GM19351 (cell line): ENCODE data around the gene TMEM219.
"Not testable (repeated sequence)": the region's sequence is repeated elsewhere in the genome, so short reads cannot be mapped to it uniquely, and the experiment has no call there.

Experiments
- ATAC-seq: cut with Tn5 transposase; IDR thresholded peaks from one replicate; pipeline ENCODE4 v1.9.1; 2021; ENCODE audit warnings: mild to moderate bottlenecking, moderate library complexity; ENCODE audit not compliant: unreplicated experiment

Gene TMEM219

DNA sequence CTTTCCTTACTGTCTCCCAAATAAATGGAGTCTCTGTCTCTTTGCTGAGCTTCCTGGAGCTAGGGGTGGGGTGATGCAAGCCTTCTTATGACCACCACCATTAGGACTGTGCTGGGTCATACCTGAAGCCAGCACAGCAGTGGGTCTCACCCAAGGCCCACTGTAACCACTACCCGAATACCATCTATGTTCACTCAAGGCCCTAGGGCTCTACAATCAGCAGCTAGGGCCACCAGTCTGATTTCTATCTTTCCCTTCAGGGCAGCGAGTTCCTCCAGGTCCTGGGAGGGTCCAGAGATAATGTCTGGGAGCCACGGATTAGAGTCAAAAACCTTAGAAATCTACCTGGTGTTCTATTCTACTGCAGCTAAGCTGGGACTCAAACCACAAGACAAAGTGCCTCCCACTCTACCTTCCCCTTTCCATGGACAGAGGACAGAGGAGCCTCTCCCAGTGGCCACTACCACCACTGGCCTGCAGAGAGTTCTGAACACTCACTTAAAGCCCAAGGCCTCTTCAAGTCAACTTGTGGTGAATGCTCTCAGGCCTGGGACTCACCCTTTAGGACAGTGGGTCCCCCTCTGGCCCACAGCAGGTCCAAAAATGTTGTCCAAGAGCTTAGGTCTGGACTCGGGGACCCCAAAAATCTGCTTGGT lies 10.9 kb upstream of the TMEM219 start:
- ATAC-seq, result no peak

DNA sequence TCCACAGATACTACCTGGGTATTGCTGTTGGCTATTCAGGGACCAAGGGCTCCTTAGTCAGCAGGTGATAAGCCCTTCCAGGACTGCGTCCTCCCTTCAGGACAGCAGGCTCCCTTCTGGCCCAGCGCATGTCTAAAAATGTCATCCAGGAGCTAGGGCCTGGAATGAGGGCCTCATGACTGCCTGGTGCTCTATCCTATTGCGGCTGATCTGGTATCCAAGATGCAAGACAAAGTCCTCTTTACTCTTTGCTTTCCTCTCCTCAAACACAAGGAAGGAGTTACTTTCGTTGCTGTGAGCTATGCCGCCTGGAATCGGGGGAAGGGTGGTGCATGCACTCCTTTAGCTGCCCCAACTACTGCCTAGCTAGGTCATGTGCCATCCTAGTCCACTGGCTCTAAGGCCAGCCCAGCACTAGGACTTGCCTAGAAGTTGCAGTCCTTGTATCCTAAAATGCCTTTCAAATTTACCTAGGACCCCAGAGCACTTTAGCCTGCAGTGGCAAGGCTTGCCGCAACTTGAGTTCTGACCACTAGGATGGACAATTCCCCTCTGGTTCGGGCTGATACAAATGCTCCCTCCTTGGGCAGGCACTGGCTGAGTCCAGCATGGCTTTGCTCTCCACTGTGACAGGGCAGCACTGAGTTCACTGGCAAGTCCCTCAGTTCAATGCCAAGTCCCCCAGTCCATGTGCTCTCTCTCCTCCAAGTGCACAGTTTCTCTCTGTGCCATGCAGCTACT lies 10.1 kb upstream of the TMEM219 start:
- no peak for ATAC-seq

DNA sequence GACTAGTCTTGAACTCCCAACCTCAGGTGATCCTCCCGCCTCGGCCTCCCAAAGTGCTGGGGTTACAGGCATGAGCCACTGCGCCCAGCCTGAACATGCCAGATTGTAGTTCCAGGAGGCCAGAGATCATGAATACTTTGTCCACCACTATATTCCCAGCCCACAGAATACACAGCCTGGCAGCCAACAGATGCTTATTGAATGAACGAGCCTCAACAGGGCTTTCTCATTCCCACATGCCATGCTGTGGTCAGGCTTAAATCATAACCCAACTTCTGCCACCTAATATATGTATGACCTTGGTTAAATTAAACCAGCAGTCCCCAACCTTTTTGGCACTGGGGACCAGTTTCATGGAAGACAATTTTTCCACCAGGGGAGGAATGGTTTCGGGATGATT lies 3.1 kb upstream of the TMEM219 start:
- no peak for ATAC-seq

DNA sequence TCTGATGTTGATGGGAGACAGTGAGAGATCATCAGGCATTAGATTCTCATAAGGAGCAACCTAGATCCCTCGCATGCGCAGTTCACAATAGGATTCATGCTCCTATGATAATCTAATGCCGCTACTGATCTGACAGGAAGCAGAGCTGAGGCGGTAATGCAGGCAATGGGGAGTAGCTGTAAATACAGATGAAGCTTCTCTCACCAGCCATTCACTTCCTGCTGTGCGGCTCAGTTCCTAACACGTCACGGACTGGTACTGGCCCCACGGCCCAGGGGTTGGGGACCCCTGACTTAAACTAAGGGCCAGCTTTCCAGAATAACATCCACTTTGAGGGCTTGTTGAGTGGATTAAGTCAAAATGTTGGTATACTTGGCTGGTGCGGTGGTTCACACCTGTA lies 2.6 kb upstream of the TMEM219 start:
- ATAC-seq, result no peak

DNA sequence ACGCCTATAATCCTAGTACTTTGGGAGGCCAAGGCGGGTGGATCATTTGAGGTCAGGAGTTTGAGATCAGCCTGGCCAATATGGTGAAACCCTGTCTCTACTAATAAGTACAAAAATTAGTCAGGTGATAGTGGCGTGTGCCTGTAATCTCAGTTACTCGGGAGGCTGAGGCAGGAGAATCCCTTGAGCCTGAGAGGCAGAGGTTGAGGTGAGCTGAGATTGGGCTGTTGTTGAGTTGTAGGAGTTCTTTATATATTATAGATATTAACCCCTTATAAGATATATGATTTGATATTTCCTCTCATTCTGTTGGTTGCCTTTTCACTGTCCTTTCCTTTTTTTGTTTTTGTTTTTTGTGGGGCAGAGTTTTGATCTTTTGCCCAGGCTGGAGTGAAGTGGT lies 2.1 kb upstream of the TMEM219 start:
- ATAC-seq, result not testable (repeated sequence)

DNA sequence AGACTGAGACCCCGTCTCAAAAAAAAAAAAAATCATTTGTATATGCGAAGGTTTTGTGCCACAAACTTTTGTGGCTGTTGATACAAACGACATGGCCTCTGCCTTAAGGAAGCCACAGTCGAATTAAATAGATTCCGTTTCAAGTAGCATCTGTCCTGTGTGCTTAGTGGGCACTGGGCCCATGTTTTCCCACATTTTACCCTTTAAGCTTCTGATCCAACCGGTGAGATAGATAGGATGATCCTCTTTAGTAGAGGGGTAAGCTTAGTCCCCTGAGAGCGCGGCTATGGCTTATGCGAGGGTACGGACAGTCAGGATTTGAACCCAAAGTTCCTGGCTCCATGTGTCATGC lies 776 bp upstream of the TMEM219 start:
- no peak for ATAC-seq

DNA sequence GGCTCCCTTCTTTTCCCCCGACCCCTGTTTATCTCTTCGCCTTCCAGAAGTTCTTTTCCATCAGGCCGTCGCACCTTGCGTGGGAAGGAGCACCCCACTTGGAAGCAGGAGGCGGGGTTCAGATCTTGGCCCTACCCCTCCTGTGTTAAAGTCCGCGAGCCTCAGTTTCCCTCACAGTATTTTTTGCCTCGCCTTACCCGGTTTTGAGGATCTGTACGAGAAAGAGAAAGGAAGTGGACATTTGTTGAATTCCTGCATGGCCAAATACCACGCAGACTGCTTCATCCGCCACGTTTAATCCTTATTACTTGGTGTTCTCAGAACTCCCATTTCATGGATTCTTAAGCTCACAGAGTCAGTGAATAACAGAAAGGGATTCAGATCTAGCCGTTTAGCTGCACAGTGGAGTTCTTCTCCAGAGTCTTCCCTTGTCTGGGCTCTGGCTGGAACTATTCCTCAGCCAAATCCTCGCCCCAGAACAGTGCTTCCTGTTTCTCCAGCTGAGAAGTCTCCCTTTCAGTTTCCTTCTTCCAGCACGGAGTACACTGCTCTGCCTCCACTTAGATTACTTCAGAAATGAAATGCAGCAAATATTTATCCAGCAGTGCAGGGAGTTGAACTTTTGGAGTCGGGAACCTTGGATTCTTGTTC lies 590 bp downstream of the TMEM219 start:
- ATAC-seq, result no peak

DNA sequence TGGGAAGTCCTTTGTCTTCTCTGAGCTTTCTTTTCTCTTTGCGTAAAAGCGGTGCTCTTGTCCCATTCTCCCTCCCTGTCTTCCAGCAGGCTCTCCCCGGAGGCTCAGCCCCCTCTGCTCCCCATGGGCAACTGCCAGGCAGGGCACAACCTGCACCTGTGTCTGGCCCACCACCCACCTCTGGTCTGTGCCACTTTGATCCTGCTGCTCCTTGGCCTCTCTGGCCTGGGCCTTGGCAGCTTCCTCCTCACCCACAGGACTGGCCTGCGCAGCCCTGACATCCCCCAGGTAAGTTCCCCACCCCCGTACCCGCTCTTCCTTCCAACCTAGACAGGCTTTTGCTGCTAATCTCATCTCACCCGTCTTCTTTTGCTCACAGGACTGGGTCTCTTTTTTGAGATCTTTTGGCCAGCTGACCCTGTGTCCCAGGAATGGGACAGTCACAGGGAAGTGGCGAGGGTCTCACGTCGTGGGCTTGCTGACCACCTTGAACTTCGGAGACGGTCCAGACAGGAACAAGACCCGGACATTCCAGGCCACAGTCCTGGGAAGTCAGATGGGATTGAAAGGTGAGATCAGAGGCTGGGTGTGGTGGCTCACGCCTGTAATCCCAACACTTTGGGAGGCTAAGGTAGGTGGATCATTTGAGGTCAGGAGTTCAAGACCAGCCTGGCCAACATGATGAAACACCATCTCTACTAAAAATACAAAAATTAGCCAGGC lies 1.3 kb downstream of the TMEM219 start:
- no peak for ATAC-seq

DNA sequence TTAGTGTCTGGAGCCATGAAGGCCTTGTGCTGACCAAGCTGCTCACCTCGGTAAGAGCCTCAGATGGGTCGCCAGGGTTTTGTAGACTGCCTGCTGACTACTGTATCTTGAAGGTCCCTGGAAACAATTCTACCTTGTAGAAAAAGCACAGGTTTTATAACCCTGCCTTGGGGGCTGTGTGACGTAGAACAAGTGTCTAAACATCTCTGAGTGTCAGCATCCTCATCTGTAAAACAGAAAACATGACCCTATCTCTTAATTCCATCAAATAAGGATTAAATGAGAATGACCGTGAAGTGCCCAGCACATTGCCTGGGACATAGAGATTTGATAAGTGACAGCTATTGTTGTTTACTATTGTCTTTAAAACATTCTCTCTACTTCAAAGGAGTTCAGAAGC lies 6.3 kb downstream of the TMEM219 start:
- no peak for ATAC-seq

DNA sequence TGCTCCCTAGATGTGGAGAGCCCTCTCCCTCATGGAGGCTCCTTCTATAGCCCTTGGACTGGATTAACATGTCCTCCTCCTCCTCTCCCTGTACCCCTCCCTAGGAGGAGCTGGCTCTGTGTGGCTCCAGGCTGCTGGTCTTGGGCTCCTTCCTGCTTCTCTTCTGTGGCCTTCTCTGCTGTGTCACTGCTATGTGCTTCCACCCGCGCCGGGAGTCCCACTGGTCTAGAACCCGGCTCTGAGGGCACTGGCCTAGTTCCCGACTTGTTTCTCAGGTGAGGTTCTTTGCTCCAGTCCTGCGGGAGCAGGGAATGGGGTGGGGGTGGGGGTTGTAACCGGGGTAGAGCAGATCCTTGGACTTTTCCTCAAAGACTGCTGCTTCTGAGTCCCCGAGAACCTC lies 9.4 kb downstream of the TMEM219 start:
- no peak for ATAC-seq

DNA sequence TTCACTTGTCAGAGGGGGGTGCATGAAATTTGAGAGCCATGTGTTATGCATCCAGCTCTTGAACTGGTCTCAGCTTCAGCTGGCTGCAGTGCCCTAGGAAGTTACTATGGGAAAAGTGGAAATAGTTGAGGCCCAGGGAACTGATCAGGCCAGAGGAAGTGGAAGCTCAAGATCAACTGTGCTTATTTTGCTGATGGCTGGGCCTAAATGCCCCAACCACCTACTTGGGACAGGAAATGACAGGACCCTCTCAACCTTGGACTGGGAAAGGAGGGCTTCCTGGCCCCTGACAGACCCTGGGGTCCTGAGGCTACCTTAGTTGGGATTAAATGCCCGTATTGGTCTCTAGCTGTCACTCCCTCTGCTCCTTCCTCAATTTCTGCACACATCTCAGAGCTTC lies 10.6 kb downstream of the TMEM219 start:
- ATAC-seq, result no peak

DNA sequence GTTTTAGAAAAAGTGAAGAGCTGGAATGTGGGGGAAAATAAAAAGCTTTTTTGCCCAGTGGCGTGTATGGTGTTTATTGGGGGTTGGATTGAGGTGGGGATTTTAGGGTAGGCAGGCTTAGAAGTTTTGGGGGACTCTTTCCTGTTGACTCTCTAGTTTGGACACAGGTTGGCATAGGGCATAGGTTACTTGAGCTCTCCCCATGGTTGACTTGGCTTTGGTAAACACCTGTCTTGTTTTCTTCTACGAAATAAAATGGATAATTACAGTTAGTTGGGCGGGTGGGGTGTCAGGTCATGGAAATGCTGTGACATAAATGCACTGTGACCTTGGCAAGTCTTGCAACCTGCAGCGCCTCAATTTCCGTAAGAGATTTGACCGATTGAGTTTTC lies 11.1 kb downstream of the TMEM219 start:
- ATAC-seq, result no peak

DNA sequence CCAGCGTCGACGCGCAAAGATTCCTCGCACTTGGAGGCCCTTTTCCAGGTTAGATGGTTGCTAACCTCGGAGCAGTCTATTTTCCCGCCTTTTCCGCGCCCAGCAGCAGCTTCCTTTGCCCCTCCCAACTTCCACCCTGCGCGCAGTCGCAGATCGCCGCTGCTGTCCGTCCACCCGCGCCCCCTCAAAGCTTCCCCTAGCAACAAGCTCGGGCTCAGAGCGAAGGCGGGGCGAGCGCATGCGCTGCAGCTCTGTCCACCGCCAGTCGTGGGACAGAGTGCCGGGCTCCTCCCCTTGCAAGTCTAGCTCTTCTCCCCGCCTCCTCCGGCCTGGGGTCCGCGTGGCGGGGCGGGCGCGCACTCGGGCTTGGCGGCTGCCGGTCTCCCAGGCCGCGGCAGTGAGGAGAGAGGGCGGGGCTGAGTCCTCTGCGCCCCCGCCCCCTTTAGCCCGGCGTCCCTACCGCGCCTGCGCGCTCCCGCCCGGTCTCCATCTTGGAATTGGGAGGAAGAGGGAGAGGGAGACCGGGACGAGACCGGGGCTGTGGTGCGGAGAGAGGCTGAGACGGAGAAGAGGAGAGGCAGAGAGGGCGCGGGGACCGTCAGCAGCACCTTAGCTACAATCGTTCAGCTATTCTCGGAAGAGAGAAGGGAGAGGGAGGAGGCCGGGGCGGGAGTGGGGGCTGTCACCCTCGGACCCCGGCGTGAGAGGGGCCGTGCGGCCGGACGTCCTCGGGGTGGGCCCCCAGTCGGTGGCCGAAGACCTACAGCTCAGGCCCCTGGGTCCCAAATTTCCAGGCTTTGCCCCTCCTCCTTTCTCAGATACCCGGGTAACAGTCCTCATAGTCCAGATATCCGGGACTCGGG lies 11.7 kb downstream of the TMEM219 start, which contains the start of gene TAOK2:
TSS of gene TAOK2 (plus strand) at position 485 of the 863 bp plus-strand sequence. CDS start 3,905 bp downstream, outside the sequence.
- peak; percentile 92 for ATAC-seq

DNA sequence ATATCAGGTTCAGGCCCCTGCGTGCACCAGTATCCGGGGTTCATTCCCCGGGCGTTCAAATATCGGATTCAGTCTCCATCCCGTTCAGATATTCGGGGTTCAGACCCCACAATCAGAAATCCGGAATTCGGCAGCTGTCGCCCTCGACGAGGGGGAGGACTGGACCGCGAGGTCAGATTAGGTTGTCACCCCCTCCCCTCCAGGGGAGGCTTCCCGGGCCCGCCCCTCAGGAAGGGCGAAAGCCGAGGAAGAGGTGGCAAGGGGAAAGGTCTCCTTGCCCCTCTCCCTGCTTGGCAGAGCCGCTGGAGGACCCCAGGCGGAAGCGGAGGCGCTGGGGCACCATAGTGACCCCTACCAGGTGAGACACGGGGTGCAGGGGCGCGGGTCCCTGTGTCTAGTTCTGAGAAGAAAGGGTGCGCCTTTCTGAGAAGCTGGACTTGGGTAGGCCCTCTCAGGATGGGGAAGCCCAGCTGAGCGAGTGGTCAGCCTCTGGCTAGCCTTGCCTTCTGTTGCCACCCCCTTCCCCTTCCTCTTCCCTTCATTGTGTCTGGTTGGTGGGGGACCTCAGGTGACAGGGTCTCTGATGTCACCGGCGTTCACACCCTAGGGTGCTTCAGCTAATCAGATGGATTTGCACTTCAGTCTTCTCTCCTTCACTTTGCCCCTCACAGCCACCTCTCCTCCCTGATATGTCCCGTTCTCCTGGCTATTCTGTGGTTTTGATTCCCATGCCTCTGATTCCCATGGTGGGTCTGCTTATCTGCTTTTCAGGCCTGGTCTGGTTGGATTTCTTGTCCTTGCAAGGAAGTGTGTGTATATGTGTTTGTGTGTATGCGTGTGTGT lies 12.6 kb downstream of the TMEM219 start:
- peak; percentile 7 for ATAC-seq

DNA sequence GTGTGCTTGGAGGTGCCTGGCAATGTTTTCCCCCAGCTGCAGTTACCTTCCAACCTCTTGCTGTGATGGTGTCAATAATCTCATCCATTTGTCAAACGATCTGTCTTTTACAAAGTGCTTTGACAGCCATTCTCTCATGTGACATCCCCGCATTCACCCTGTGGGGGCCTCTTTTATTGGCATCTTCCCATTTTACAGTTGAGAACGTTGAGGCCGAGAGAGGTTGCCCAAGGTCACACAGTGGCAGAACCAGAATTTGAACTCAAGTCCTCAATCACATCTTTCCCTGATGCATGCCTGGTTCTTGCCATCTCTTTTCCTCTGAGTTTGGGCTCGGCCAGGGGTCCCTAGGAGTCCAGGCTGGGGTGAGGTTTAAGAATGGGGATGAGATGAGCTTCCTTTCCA lies 13.3 kb downstream of the TMEM219 start:
- ATAC-seq, result no peak

DNA sequence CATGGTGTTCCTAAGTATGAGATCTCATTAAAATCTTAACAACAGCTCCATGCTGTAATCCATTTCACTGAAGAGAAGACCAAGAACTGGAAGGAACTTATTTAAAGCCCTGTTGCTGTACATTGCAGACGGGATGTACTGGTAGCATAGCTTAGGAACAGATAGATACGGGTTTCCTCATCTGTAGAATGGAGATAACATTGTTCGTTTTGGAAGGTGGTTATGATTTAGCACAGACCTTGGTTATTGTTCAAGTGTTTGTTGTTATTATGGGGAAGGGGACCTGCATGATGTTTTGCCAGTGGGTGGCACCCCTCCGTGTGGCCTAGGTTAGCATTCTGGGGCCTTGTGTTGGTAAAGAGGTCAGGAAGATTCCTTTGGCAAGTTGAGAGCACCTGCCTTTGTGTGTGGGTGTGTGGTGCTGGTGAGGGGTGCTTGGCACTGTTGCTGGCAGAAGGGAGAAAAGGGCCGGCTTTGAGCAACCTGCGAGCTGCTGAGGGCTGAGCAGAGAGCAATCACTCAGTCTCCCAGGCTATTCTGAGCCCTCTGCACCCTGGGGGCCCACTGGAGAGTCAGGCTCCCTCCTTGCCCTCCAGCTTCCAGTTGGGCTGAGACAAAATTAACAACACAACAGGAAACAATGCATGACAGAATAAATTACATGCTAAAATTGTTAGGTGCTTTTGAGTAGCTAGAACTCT lies 14.1 kb downstream of the TMEM219 start:
- no peak for ATAC-seq

DNA sequence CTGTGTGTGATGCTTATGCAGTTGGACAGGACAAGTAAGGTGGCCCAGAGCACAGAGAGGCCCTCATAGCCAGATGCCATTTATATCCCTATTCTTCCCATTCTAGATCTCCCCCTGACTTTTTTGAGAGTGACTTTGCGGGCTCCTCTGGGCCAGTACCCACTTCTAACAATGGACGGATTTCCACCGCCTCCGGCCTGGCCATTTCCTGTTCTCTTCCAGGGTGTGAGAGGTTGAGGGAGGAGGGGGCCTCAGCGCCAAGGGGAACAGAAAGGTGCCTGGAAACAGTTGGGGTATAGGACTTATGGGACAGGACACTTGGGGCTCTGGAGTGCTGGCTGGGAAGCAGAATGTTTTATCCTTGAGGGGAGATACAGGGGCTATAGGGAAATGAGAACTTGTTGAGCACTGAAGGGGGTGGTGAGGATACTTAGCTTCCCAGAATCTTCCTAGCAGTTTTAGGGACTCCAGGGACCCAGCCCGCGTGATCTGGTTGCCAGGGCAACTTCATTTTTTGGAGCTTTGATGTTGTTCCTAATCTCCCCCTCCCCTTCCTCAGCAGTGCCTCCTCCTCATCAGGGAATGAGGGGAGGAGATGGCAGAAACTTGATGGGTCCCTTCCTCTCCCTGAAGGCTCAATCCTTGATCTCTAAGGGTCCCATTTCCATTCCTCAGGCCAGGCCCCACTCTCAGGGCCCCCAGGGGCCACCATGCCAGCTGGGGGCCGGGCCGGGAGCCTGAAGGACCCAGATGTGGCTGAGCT lies 15.4 kb downstream of the TMEM219 start:
- no peak for ATAC-seq

DNA sequence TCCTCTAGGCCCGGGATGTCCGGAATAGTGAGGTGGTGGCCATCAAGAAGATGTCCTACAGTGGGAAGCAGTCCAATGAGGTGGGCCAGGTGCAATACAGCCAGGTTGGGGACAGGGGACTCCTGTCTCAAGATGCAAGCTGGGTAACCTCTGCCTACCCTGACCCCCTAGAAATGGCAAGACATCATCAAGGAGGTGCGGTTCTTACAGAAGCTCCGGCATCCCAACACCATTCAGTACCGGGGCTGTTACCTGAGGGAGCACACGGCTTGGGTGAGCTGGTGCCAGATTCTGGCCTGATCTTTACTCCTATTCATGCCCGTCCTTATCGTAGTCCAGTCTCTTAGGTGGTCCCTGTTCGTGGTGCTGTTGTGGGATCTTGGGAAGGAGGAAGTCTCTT lies 16.2 kb downstream of the TMEM219 start:
- no peak for ATAC-seq
